WTC11 (cell line): ENCODE data around the gene ESYT3.

Source experiments
- FOXK1 ChIP-seq: sonication (generic); formaldehyde crosslinking; IDR thresholded peaks from 2 replicates; pipeline ENCODE4 v1.8.0; 2022; ENCODE audit warnings: mild to moderate bottlenecking, moderate library complexity, missing genetic modification reagents
- JUN ChIP-seq: sonication (generic); formaldehyde crosslinking; IDR thresholded peaks from 2 replicates; pipeline ENCODE4 v1.8.0; 2023; ENCODE audit warnings: mild to moderate bottlenecking, missing genetic modification reagents
- MLX ChIP-seq: sonication (generic); formaldehyde crosslinking; IDR thresholded peaks from 2 replicates; pipeline ENCODE4 v1.8.1; 2023; ENCODE audit warnings: mild to moderate bottlenecking, missing genetic modification reagents, moderate library complexity
- TF ChIP-seq, protein P1 (sequence below): fragments of 200-600 bp; IDR thresholded peaks from 2 replicates; pipeline ENCODE4 v1.8.0; 2022; ENCODE audit warnings: antibody characterized with exemption

- TF ChIP-seq MLX (CRISPR knock-in tag): no peak
- no peak for TF ChIP-seq JUN (CRISPR knock-in tag)
- TF ChIP-seq, protein P1, sequence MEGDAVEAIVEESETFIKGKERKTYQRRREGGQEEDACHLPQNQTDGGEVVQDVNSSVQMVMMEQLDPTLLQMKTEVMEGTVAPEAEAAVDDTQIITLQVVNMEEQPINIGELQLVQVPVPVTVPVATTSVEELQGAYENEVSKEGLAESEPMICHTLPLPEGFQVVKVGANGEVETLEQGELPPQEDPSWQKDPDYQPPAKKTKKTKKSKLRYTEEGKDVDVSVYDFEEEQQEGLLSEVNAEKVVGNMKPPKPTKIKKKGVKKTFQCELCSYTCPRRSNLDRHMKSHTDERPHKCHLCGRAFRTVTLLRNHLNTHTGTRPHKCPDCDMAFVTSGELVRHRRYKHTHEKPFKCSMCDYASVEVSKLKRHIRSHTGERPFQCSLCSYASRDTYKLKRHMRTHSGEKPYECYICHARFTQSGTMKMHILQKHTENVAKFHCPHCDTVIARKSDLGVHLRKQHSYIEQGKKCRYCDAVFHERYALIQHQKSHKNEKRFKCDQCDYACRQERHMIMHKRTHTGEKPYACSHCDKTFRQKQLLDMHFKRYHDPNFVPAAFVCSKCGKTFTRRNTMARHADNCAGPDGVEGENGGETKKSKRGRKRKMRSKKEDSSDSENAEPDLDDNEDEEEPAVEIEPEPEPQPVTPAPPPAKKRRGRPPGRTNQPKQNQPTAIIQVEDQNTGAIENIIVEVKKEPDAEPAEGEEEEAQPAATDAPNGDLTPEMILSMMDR: no peak
- no peak for TF ChIP-seq FOXK1 (CRISPR knock-in tag)
These were observed 1.4 kb downstream of the ESYT3 start for GRCh38 chr3:138435840-138436239.
